ENCODE results near the gene GSK3A. TPM values are rescaled to one million over a fixed set of nuclear protein-coding genes. Genes with fewer than 3 reads are reported as not detected.

GSK3A gene
- total and polyA plus RNA-seq, 2 of the 8 experiments (the other 6 are each of a cell fraction or from before 2014, with no cell fraction given), result 55.3 to 84.0 TPM

DNA sequence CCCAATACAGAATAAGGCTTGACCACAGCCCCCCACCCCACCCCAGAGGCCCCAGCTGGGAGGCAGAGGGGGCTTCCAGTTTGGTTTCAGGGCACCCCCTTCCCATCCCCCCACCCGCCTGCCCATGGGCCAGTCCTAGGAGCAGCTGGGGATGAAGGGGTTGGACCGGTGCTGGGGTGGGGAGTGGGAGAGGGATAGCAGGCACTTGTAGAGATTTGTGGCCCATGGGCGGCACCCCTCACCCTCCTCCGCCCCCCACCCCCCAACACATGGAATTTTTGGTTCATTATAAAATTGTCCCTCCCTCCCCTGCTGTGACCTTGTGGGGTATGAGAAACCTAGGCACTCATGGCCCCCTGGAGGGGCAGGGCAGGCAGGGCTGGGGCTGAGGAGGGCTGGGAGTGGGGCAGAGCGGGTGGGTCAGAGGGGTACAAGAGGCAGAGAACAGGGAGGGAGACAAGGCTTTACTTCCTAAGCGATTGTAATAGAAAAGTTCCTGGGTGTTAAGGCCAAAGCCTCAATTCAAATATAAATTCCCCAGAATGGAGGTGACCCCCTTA, 5.3 kb upstream of the GSK3A start (continued):
- TF ChIP-seq EP300 (IDR thresholded peaks at IDR 0.05; ENCODE audit: borderline replicate concordance in 1 of 2, low read depth in 2 of 2, low read length in 2 of 2), result no peak
- TF ChIP-seq SIN3A (conservative IDR thresholded peaks at IDR 0.05 in 1 of 2, IDR thresholded peaks at IDR 0.05 in 1 of 2; ENCODE audit: low read depth in 1 of 2, low read length in 2 of 2), result no peak
- TF ChIP-seq EZH2 (IDR thresholded peaks at IDR 0.05; ENCODE audit: low read depth, low read length, severe bottlenecking), result no peak
- no peak for TF ChIP-seq RAD21 (IDR thresholded peaks at IDR 0.05 in 1 of 2, conservative IDR thresholded peaks at IDR 0.05 in 1 of 2; ENCODE audit: low read depth in 2 of 2, low read length in 2 of 2)
- TF ChIP-seq TBP (IDR thresholded peaks at IDR 0.05; ENCODE audit: low read depth, low read length), result no peak
